HCT116 (cell line): ENCODE results near the gene ARHGEF12. TPM values are rescaled to one million over a fixed set of nuclear protein-coding genes. Genes with fewer than 3 reads are reported as not detected.

Experiments used
- ATAC-seq: fragments of 200-7000 bp; cut with Tn5 transposase; 2 replicates; pipeline ENCODE4 v1.9.1; 2020; ENCODE audit warnings: mild to moderate bottlenecking, moderate library complexity
- BruUV-seq: library from RNA; stranded (reverse); fragments of 400-500 nt; replicated peaks from 2 replicates; lab custom pipeline; 2021; lab: Mats Ljungman, UMichigan
- CTCF ChIA-PET: fragments of 300-600 bp; sonication (Branson Sonifier 250); formaldehyde crosslinking; loops from one replicate; lab custom pipeline; 2021; ENCODE audit warnings: antibody characterized with exemption; lab: Charles Lee
- POLR2A ChIA-PET: fragments of 300-600, 350-600 bp; sonication (Branson Sonifier 250); formaldehyde crosslinking; loops from one replicate; lab custom pipeline; 2021; ENCODE audit warnings: antibody characterized with exemption; lab: Charles Lee
- RAD21 ChIA-PET, 2 experiments: fragments of 300-600 bp; sonication (Branson Sonifier 250); formaldehyde crosslinking; loops; one replicate each; lab custom pipeline; 2023; ENCODE audit warnings: low total read pairs in 2 of 2; ENCODE audit not compliant: uncharacterized antibody in 2 of 2, unreplicated experiment in 2 of 2, low non-redundant PET in 1 of 2; lab: Charles Lee
- DNase-seq: peaks from one replicate; pipeline ENCODE4 v3.0.0-alpha.2; 2010; ENCODE audit warnings: low read depth, low spot score
- H2AFZ ChIP-seq: fragments of 200-600 bp; shearing (Covaris generic), sonication (generic); 2 replicates; pipeline ENCODE4 v1.6.1; 2017; ENCODE audit warnings: low read depth, mixed run types, mixed read lengths, antibody characterized with exemption, low read length; ENCODE audit not compliant: poor library complexity, severe bottlenecking
- H3K27ac ChIP-seq: 2 replicates; pipeline ENCODE4 v1.5.1; 2012; ENCODE audit warnings: low read depth, low read length
- H3K27me3 ChIP-seq: fragments of 200-600 bp; sonication (generic); 2 replicates; pipeline ENCODE4 v1.6.1; 2016; ENCODE audit warnings: mixed run types, low read length, mixed read lengths; ENCODE audit not compliant: insufficient read depth
- H3K36me3 ChIP-seq, 2 experiments: fragments of 200-500 bp in 1 of 2; fragments of 200-600 bp in 1 of 2; sonication (Bioruptor generic) in 1 of 2; sonication (generic) in 1 of 2; 2 replicates each; pipeline versions ENCODE4 v1.5.1 to v1.6.1; 2014 to 2016; ENCODE audit warnings: low read length in 2 of 2, inconsistent platforms in 1 of 2, mixed read lengths in 1 of 2, mixed run types in 1 of 2; ENCODE audit not compliant: insufficient read depth in 2 of 2, control insufficient read depth in 1 of 2
- H3K4me1 ChIP-seq, 2 experiments: fragments of 200-600 bp in 1 of 2; sonication (generic) in 1 of 2; 2 replicates each; pipeline versions ENCODE4 v1.5.1 to v1.6.1; 2012 to 2017; ENCODE audit warnings: low read length in 2 of 2, inconsistent platforms in 1 of 2, mild to moderate bottlenecking in 1 of 2, mixed read lengths in 1 of 2, mixed run types in 1 of 2, moderate library complexity in 1 of 2; ENCODE audit not compliant: insufficient read depth in 2 of 2, control insufficient read depth in 1 of 2
- H3K4me2 ChIP-seq: fragments of 200-600 bp; sonication (generic); 2 replicates; pipeline ENCODE4 v1.6.1; 2017; ENCODE audit warnings: mixed run types, low read length, mixed read lengths
- H3K4me3 ChIP-seq, 2 experiments: fragments of 200-600 bp in 1 of 2; sonication (generic) in 1 of 2; replicated peaks in 1 of 2; 2 replicates each; pipeline ENCODE4 v1.5.1; 2011 to 2016; ENCODE audit warnings: low read length in 2 of 2, control low read depth in 1 of 2, low read depth in 1 of 2, mild to moderate bottlenecking in 1 of 2, mixed read lengths in 1 of 2, mixed run types in 1 of 2
- H3K79me2 ChIP-seq: fragments of 200-600 bp; sonication (generic); 2 replicates; pipeline ENCODE4 v1.6.1; 2017; ENCODE audit warnings: mild to moderate bottlenecking, mixed run types, low read length, moderate library complexity, mixed read lengths; ENCODE audit not compliant: insufficient read depth
- H3K9ac ChIP-seq: fragments of 200-600 bp; sonication (generic); 2 replicates; pipeline ENCODE4 v1.6.1; 2016; ENCODE audit warnings: low read length, mixed read lengths
- H3K9me2 ChIP-seq: fragments of 200-600 bp; sonication (generic), shearing (Covaris generic); 2 replicates; pipeline ENCODE4 v1.6.1; 2017; ENCODE audit warnings: mixed run types, mild to moderate bottlenecking, moderate library complexity; ENCODE audit not compliant: insufficient read depth
- H3K9me3 ChIP-seq, 2 experiments: fragments of 200-500 bp in 1 of 2; fragments of 200-600 bp in 1 of 2; sonication (Bioruptor generic) in 1 of 2; sonication (generic) in 1 of 2; 2 replicates each; pipeline ENCODE4 v1.6.1; 2014 to 2017; ENCODE audit warnings: low read length in 2 of 2, mixed read lengths in 2 of 2, inconsistent platforms in 1 of 2, low read depth in 1 of 2, mild to moderate bottlenecking in 1 of 2, mixed run types in 1 of 2, moderate library complexity in 1 of 2; ENCODE audit not compliant: control insufficient read depth in 1 of 2, insufficient read depth in 1 of 2
- H4K20me1 ChIP-seq: fragments of 200-600 bp; sonication (generic), shearing (Covaris generic); 2 replicates; pipeline ENCODE4 v1.6.1; 2017; ENCODE audit warnings: mixed run types, mild to moderate bottlenecking, moderate library complexity; ENCODE audit not compliant: insufficient read depth
- ATF3 ChIP-seq: IDR thresholded peaks from 2 replicates; pipeline ENCODE4 v1.6.1; 2012
- CBX3 ChIP-seq: IDR thresholded peaks from 2 replicates; pipeline ENCODE4 v1.6.1; 2012; ENCODE audit warnings: low read depth
- CEBPB ChIP-seq: IDR thresholded peaks from 2 replicates; pipeline ENCODE4 v1.6.1; 2012; ENCODE audit warnings: low read depth
- EGR1 ChIP-seq: IDR thresholded peaks from 2 replicates; pipeline ENCODE4 v1.6.1; 2012; ENCODE audit warnings: low read depth
- EZH2 ChIP-seq: fragments of 200-600 bp; sonication (generic); IDR thresholded peaks from 2 replicates; pipeline ENCODE4 v1.6.1; 2017; ENCODE audit warnings: antibody characterized with exemption, mixed run types
- EZH2phosphoT487 ChIP-seq: fragments of 200-600 bp; IDR thresholded peaks from 2 replicates; pipeline ENCODE4 v1.6.1; 2018; ENCODE audit warnings: antibody characterized with exemption, borderline replicate concordance
- FOSL1 ChIP-seq: IDR thresholded peaks from 2 replicates; pipeline ENCODE4 v1.6.1; 2012; ENCODE audit warnings: low read depth
- JUND ChIP-seq: IDR thresholded peaks from 2 replicates; pipeline ENCODE4 v1.6.1; 2012
- MAX ChIP-seq: IDR thresholded peaks from 2 replicates; pipeline ENCODE4 v1.6.1; 2012
- POLR2AphosphoS5 ChIP-seq: IDR thresholded peaks from 2 replicates; pipeline ENCODE4 v1.6.1; 2011; ENCODE audit warnings: mild to moderate bottlenecking, low read depth, low read length, moderate library complexity
- REST ChIP-seq: IDR thresholded peaks from 2 replicates; pipeline ENCODE4 v1.6.1; 2012; ENCODE audit warnings: low read depth
- SIN3A ChIP-seq: IDR thresholded peaks from 2 replicates; pipeline ENCODE4 v1.6.1; 2012; ENCODE audit warnings: low read depth
- SP1 ChIP-seq: IDR thresholded peaks from 2 replicates; pipeline ENCODE4 v1.6.1; 2012; ENCODE audit warnings: low read depth
- SRF ChIP-seq: IDR thresholded peaks from 2 replicates; pipeline ENCODE4 v1.6.1; 2012; ENCODE audit warnings: low read depth
- YY1 ChIP-seq: IDR thresholded peaks from 2 replicates; pipeline ENCODE4 v1.6.1; 2011; ENCODE audit warnings: low read length, low read depth, moderate library complexity, mild to moderate bottlenecking; ENCODE audit not compliant: insufficient replicate concordance; ENCODE audit errors: extremely low read depth
- ZBTB33 ChIP-seq: IDR thresholded peaks from 2 replicates; pipeline ENCODE4 v1.6.1; 2011; ENCODE audit warnings: mild to moderate bottlenecking, low read length, moderate library complexity; ENCODE audit not compliant: insufficient replicate concordance; ENCODE audit errors: extremely low read depth
- ZNF274 ChIP-seq: fragments of 200-500 bp; sonication (Bioruptor generic); IDR thresholded peaks from 2 replicates; pipeline ENCODE4 v1.6.1; 2014; ENCODE audit warnings: mild to moderate bottlenecking, low read depth, low read length, inconsistent platforms
- intact Hi-C: fragments of 100-400 bp; cut with micrococcal nuclease; formaldehyde crosslinking; loops from 2 replicates; pipeline ENCODE4 v1.10.0; 2022
- total RNA-seq: library from RNA; stranded (reverse); gene quantifications from one replicate; pipeline ENCODE4 v1.2.1, GENCODE V29; 2021; ENCODE audit not compliant: unreplicated experiment

The ARHGEF12 gene
- total RNA-seq, 1 experiment from 2014 or later, result 81.4 TPM

- BruUV-seq, result no TSS peak
- Histone ChIP-seq H3K9ac (no peak overlapping the region), H3K27ac (no peak overlapping the region), H3K79me2 (peaks cover 93% of the 10 kb centered on the region), H2AFZ (no peak overlapping the region), H3K9me2 (no peaks in the 10 kb centered on the region), H3K4me2 (no peak overlapping the region), H3K9me3 (no peaks in the 10 kb centered on the region), H3K27me3 (no peaks in the 10 kb centered on the region), H4K20me1 (0 out of 2 replicates have a peak, but pooled peaks cover 5% of the 10 kb centered on the region), H3K4me3 (no peak overlapping the region), H3K36me3 (no peaks in the 10 kb centered on the region), H3K4me1 (no peaks in the 10 kb centered on the region)
- TF ChIP-seq EGR1 (no peak), EZH2 (no peak), ZBTB33 (no peak), ZNF274 (no peak), EZH2phosphoT487 (no peak), JUND (no peak), ATF3 (no peak), POLR2AphosphoS5 (no peak), YY1 (no peak), CEBPB (no peak), SP1 (no peak), SRF (no peak), CBX3 (no peak), FOSL1 (no peak), MAX (no peak), SIN3A (no peak), REST (no peak)
- ChIA-PET RAD21 (no interaction called here), CTCF (no interaction called here), POLR2A (no interaction called here)
- DNase-seq (no peak), ATAC-seq (no peak)
- intact Hi-C loops, result no loop called here
Measured at GRCh38 chr11:120365512-120365911, 29.3 kb downstream of the ARHGEF12 start.
